Esophagus squamous epithelium (tissue), 4 donors: ENCODE data around the gene AHNAK.

Experiments
- CTCF ChIP-seq, 6 experiments: fragments of 450-650 bp in 4 of 6; fragments of 200-600 bp in 2 of 6; sonication (generic) in 2 of 6; IDR thresholded peaks; one replicate each; pipeline ENCODE4 v1.5.1; 2016 to 2019; ENCODE audit warnings: antibody characterized with exemption in 6 of 6, mild to moderate bottlenecking in 4 of 6, moderate library complexity in 4 of 6
- POLR2A ChIP-seq, 4 donors: fragments of 450-650 bp; IDR thresholded peaks; one replicate each; pipeline ENCODE4 v1.6.1; 2017; ENCODE audit warnings: antibody characterized with exemption in 4 of 4, mild to moderate bottlenecking in 4 of 4, moderate library complexity in 3 of 4

- TF ChIP-seq POLR2A (IDR thresholded peaks at IDR 0.05) (no peak), CTCF (IDR thresholded peaks at IDR 0.05) (no peak)
These were observed 63.9 kb downstream of the AHNAK start for GRCh38 chr11:62482753-62483152.
